Transverse colon (tissue), 3 donors: Measurements from ENCODE around the gene KLHL29.

ENCODE experiments used
- CTCF ChIP-seq, 5 experiments: fragments of 200-600 bp in 3 of 5; fragments of 450-650 bp in 2 of 5; sonication (generic) in 3 of 5; IDR thresholded peaks; 1 replicate in 2 of 5; 2 replicates in 3 of 5; pipeline ENCODE4 v1.5.1; 2016 to 2017; ENCODE audit warnings: antibody characterized with exemption in 5 of 5, inconsistent platforms in 3 of 5, mild to moderate bottlenecking in 2 of 5, moderate library complexity in 1 of 5
- EP300 ChIP-seq: sonication (generic); formaldehyde crosslinking; IDR thresholded peaks from one replicate; pipeline ENCODE4 v1.6.1; 2017; ENCODE audit warnings: antibody characterized with exemption, low read depth
- POLR2A ChIP-seq: fragments of 450-650 bp; IDR thresholded peaks from one replicate; pipeline ENCODE4 v1.6.1; 2016; ENCODE audit warnings: antibody characterized with exemption, mild to moderate bottlenecking, moderate library complexity

- no peak for TF ChIP-seq CTCF (IDR thresholded peaks at IDR 0.05)
- no peak for TF ChIP-seq EP300
- TF ChIP-seq POLR2A, result no peak
These were observed 40.9 kb downstream of the KLHL29 start for GRCh38 chr2:23425885-23426262.
